Bronchial smooth muscle cell (primary cell): ENCODE results near the gene STK38. TPM values are rescaled to one million over a fixed set of nuclear protein-coding genes. Genes with fewer than 3 reads are reported as not detected.

Source experiments
- total RNA-seq: library from RNA; depleted of rRNA; stranded (reverse); fragments of >200 nt; gene quantifications from 2 replicates; pipeline ENCODE4 v1.2.1, GENCODE V29; 2014

STK38 gene
- 11.6 and 12.5 TPM in 2 replicates for total RNA-seq

DNA sequence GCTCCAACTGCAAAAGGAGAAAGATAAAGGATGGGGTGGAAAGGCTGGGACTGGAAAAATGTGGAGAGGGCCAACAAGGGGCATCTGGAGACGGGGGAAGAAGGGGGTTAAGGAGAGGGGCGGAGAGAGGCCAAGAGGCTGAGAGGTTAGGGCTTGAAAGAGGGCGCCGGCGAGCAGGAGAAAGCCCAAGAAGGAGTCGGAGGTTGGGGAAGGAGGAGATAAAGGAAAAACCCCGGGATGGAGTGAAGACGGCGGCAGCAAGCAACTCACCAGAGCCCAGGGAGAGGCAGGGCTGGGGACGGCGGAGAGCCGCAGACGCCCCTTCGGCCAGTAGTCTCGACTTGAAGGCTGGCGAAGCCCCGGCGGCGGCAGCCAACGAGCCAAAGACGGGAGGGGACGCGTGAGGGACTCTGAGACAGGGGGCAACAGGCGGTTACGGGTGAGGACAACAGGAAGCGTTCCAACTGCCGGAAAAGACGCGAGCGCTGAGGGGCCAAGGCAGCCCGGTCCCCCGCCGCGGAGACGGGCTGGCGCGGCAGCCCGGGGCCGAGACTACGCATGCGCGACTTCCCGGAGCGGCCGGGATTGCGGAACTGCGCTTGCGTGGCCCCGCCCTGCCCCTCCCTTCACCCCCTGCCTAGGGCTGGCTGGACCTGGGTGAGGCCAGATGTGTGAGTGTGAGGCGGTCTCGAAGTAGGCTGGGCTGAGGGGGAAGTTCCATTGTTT is at the start of gene STK38:
Gene STK38, minus strand, starts transcription at position 560 of the 726 bp plus-strand sequence. CDS start 7,277 bp downstream, outside the sequence.

GRCh38 chr6:36594029-36594815 is 46.9 kb upstream of the STK38 start, which contains the start of gene SRSF3:
SRSF3 (plus strand) TSS chr6:36594362; CDS start chr6:36596763, 2,401 bp downstream.

Other genes starting within 250 kb of the STK38 start
- under 0.01 TPM in 1 of 2 replicates, not detected in the other for gene BNIP5, start 210.6 kb downstream of the STK38 start, total RNA-seq
- gene ETV7, start 159.8 kb downstream of the STK38 start, total RNA-seq: 0.47 and 1.1 TPM in 2 replicates
- gene PXT1, start 104.6 kb downstream of the STK38 start, total RNA-seq: under 0.01 TPM in 1 of 2 replicates, not detected in the other
- 27.6 and 37.5 TPM in 2 replicates for gene KCTD20, start 104.5 kb downstream of the STK38 start, total RNA-seq
- 134 and 173 TPM in 2 replicates for gene SRSF3, start 46.9 kb upstream of the STK38 start, total RNA-seq
- 324 and 371 TPM in 2 replicates for gene CDKN1A, start 131.2 kb upstream of the STK38 start, total RNA-seq
- gene RAB44, start 150.3 kb upstream of the STK38 start, total RNA-seq: under 0.01 TPM in 1 of 2 replicates, not detected in the other